PC-9 (cell line): ENCODE measurements around the gene PPP2R5C. TPM values are rescaled to one million over a fixed set of nuclear protein-coding genes. Genes with fewer than 3 reads are reported as not detected.
A peak's percentile ranks its signal among the peaks of the same experiment; 100 is the strongest.
"Not testable (repeated sequence)": the region's sequence is repeated elsewhere in the genome, so short reads cannot be mapped to it uniquely, and the experiment has no call there.

ENCODE experiments used
- BruUV-seq: library from RNA; stranded (reverse); fragments of 400-500 nt; replicated peaks from 2 replicates; lab custom pipeline; 2021; lab: Mats Ljungman, UMichigan
- CTCF ChIA-PET: fragments of 300-600 bp; sonication (Branson Sonifier 250); formaldehyde crosslinking; loops from one replicate; lab custom pipeline; 2022; ENCODE audit warnings: antibody characterized with exemption; lab: Charles Lee
- POLR2A ChIA-PET: fragments of 300-600 bp; sonication (Branson Sonifier 250); formaldehyde crosslinking; loops from one replicate; lab custom pipeline; 2022; ENCODE audit warnings: antibody characterized with exemption; ENCODE audit not compliant: unreplicated experiment; lab: Charles Lee
- DNase-seq, 2 experiments: peaks; one replicate each; pipeline versions ENCODE4 v3.0.0 to v3.0.0-alpha.2; 2015 to 2022; ENCODE audit warnings: mixed read lengths in 1 of 2
- H2AFZ ChIP-seq: fragments of 200-600 bp; sonication (generic); 2 replicates; pipeline ENCODE4 v1.8.1; 2017; ENCODE audit warnings: antibody characterized with exemption
- H3F3A ChIP-seq: fragments of 200-600 bp; sonication (generic); 2 replicates; pipeline ENCODE4 v1.8.1; 2017; ENCODE audit warnings: antibody characterized with exemption, mild to moderate bottlenecking, low read depth; ENCODE audit not compliant: insufficient read depth
- H3K27ac ChIP-seq: fragments of 200-600 bp; sonication (generic); 2 replicates; pipeline ENCODE4 v1.6.1; 2016; ENCODE audit warnings: mixed run types
- H3K27me3 ChIP-seq: fragments of 200-600 bp; sonication (generic); 2 replicates; pipeline ENCODE4 v1.6.1; 2016; ENCODE audit warnings: low read depth, mixed run types; ENCODE audit not compliant: insufficient read depth
- H3K36me3 ChIP-seq: fragments of 200-600 bp; sonication (generic); 2 replicates; pipeline ENCODE4 v1.6.1; 2016; ENCODE audit warnings: low read depth, mixed run types
- H3K4me1 ChIP-seq: fragments of 200-600 bp; sonication (generic); replicated peaks from 2 replicates; pipeline ENCODE4 v1.6.1; 2016; ENCODE audit warnings: mixed run types; ENCODE audit not compliant: insufficient read depth
- H3K4me2 ChIP-seq: fragments of 200-600 bp; sonication (generic); 2 replicates; pipeline ENCODE4 v1.6.1; 2017; ENCODE audit warnings: mixed run types
- H3K4me3 ChIP-seq: fragments of 200-600 bp; sonication (generic); 2 replicates; pipeline ENCODE4 v1.6.1; 2016; ENCODE audit warnings: mixed run types
- H3K79me2 ChIP-seq: fragments of 200-600 bp; sonication (generic); 2 replicates; pipeline ENCODE4 v1.6.1; 2017; ENCODE audit warnings: low read depth, mixed run types
- H3K9me2 ChIP-seq: fragments of 200-600 bp; sonication (generic); 2 replicates; pipeline ENCODE4 v1.8.1; 2017; ENCODE audit warnings: mild to moderate bottlenecking; ENCODE audit not compliant: insufficient read depth
- H3K9me3 ChIP-seq: fragments of 200-600 bp; sonication (generic); 2 replicates; pipeline ENCODE4 v1.8.1; 2016; ENCODE audit warnings: low read depth; ENCODE audit not compliant: insufficient read depth
- H4K20me1 ChIP-seq: fragments of 200-600 bp; sonication (generic); 2 replicates; pipeline ENCODE4 v1.8.1; 2017; ENCODE audit not compliant: insufficient read depth
- CTCF ChIP-seq: fragments of 200-600 bp; sonication (generic); conservative IDR thresholded peaks from 2 replicates; pipeline ENCODE4 v1.6.1; 2017; ENCODE audit warnings: mixed run types, antibody characterized with exemption, mild to moderate bottlenecking, moderate library complexity
- EZH2 ChIP-seq: fragments of 200-600 bp; sonication (generic); IDR thresholded peaks from 2 replicates; pipeline ENCODE4 v1.8.0; 2017; ENCODE audit warnings: antibody characterized with exemption, low read depth
- intact Hi-C: fragments of 100-400 bp; cut with micrococcal nuclease; formaldehyde crosslinking; loops from one replicate; pipeline ENCODE4 v1.10.0; 2022; ENCODE audit not compliant: unreplicated experiment
- total RNA-seq: library from RNA; stranded (reverse); gene quantifications from 2 replicates; pipeline ENCODE4 v1.2.3, GENCODE V29; 2021

PPP2R5C gene
- total RNA-seq, 1 experiment from 2014 or later = 401 TPM

GRCh38 chr14:101728367-101728742, 33.2 kb upstream of the PPP2R5C start:
- no peak overlapping the region for H3K4me3 ChIP-seq
- H3K4me2 ChIP-seq = no peak overlapping the region
- DNase-seq = no peak
- peaks cover 13% of the 10 kb centered on the region for H3K79me2 ChIP-seq
- H3K9me2 ChIP-seq = no peaks in the 10 kb centered on the region; the same call in 1 of the 2 replicates
- H3K27ac ChIP-seq = no peak overlapping the region
- CTCF ChIA-PET = no interaction called here
- POLR2A ChIA-PET = no interaction called here
- H3K27me3 ChIP-seq = no peaks in the 10 kb centered on the region
- intact Hi-C loops = no loop called here
- no peaks in the 10 kb centered on the region for H4K20me1 ChIP-seq
- H2AFZ ChIP-seq = no peak overlapping the region
- H3K36me3 ChIP-seq = no peaks in the 10 kb centered on the region
- TF ChIP-seq EZH2 (no peak), CTCF (no peak)
- H3F3A ChIP-seq = peaks cover 41% of the 10 kb centered on the region
- no TSS peak for BruUV-seq
- H3K4me1 ChIP-seq = peaks cover 41% of the 10 kb centered on the region
- peaks cover 3% of the 10 kb centered on the region for H3K9me3 ChIP-seq

- Histone ChIP-seq H3K27me3 (no peaks in the 10 kb centered on the region), H3K4me2 (peak overlapping the region; percentile 86), H4K20me1 (no peaks in the 10 kb centered on the region), H3K9me2 (no peaks in the 10 kb centered on the region; the same call in 1 of the 2 replicates), H2AFZ (no peak overlapping the region), H3K4me3 (0 out of 2 replicates have a peak overlapping the region, but pooled peaks have one; percentile 54), H3K9me3 (peaks cover 12% of the 10 kb centered on the region), H3K36me3 (no peaks in the 10 kb centered on the region), H3K27ac (peak overlapping the region; percentile 92), H3K79me2 (peaks cover 13% of the 10 kb centered on the region), H3F3A (peaks cover 47% of the 10 kb centered on the region), H3K4me1 (peaks cover 50% of the 10 kb centered on the region)
- DNase-seq = peak in 1 of 2 experiments; percentile 31
- ChIA-PET POLR2A (no interaction called here), CTCF (interaction anchor here (0.7 kb wide), 1 partner anchor 219 kb away, joined by 3 read pairs; no protein-coding TSS in a partner anchor)
- TF ChIP-seq EZH2 (no peak), CTCF (no peak)
- no TSS peak for BruUV-seq
- intact Hi-C loops = no loop called here
Measured at GRCh38 chr14:101729382-101729781, 32.1 kb upstream of the PPP2R5C start.

- BruUV-seq, H3K9me2 ChIP-seq, H3K36me3 ChIP-seq, intact Hi-C loops, H3K27me3 ChIP-seq, H4K20me1 ChIP-seq, DNase-seq: not testable (repeated sequence)
- H3K4me1 ChIP-seq = peaks cover 50% of the 10 kb centered on the region
- ChIA-PET POLR2A (interaction anchor here (0.6 to 2.0 kb wide), 2 partner anchors 30 to 581 kb away, joined by 10 to 44 read pairs; no protein-coding TSS in a partner anchor), CTCF (interaction anchor here (0.7 to 1.5 kb wide), 3 partner anchors 23 to 923 kb away, joined by 3 to 12 read pairs (median 4); no protein-coding TSS in a partner anchor)
- H3K79me2 ChIP-seq = peaks cover 13% of the 10 kb centered on the region
- H3K27ac ChIP-seq = peak overlapping the region; percentile 92
- H3K4me2 ChIP-seq = peak overlapping the region; percentile 86
- H3F3A ChIP-seq = peaks cover 47% of the 10 kb centered on the region
- H3K9me3 ChIP-seq = peaks cover 12% of the 10 kb centered on the region
- H3K4me3 ChIP-seq = peak overlapping the region; percentile 54
- H2AFZ ChIP-seq = peak overlapping the region; percentile 22; the same call in 1 of the 2 replicates
Measured at GRCh38 chr14:101730157-101730556, 31.4 kb upstream of the PPP2R5C start.
